Parathyroid adenoma (tissue), 2 donors: ENCODE results near the gene TMEM145.

Experiments
- H2AFZ ChIP-seq: fragments of 300-600 bp; sonication (generic); one replicate; pipeline ENCODE4 v1.7.0; 2017; ENCODE audit warnings: antibody characterized with exemption, mild to moderate bottlenecking
- H3K27ac ChIP-seq: fragments of 300-600 bp; sonication (generic); one replicate; pipeline ENCODE4 v1.7.0; 2017
- H3K27me3 ChIP-seq: fragments of 300-600 bp; sonication (generic); one replicate; pipeline ENCODE4 v1.7.0; 2017; ENCODE audit warnings: low read length; ENCODE audit not compliant: control insufficient read depth, insufficient read depth
- H3K36me3 ChIP-seq: fragments of 300-600 bp; sonication (generic); one replicate; pipeline ENCODE4 v1.7.0; 2017; ENCODE audit warnings: low read length; ENCODE audit not compliant: control insufficient read depth, insufficient read depth
- H3K4me1 ChIP-seq: fragments of 300-600 bp; sonication (generic); one replicate; pipeline ENCODE4 v1.7.0; 2017; ENCODE audit warnings: control low read depth
- H3K4me2 ChIP-seq: fragments of 300-600 bp; sonication (generic); one replicate; pipeline ENCODE4 v1.7.0; 2017; ENCODE audit warnings: low read length
- H3K4me3 ChIP-seq: fragments of 300-600 bp; sonication (generic); one replicate; pipeline ENCODE4 v1.7.0; 2017; ENCODE audit warnings: low read depth, low read length
- H3K79me2 ChIP-seq: fragments of 300-600 bp; sonication (generic); one replicate; pipeline ENCODE4 v1.7.0; 2017; ENCODE audit warnings: control low read depth
- H3K9ac ChIP-seq: fragments of 300-600 bp; sonication (generic); one replicate; pipeline ENCODE4 v1.7.0; 2017; ENCODE audit warnings: mild to moderate bottlenecking
- H3K9me3 ChIP-seq: fragments of 300-600 bp; sonication (generic); one replicate; pipeline ENCODE4 v1.7.0; 2017; ENCODE audit warnings: low read length; ENCODE audit not compliant: control insufficient read depth
- CTCF ChIP-seq: fragments of 300-600 bp; sonication (generic); IDR thresholded peaks from one replicate; pipeline ENCODE4 v1.7.0; 2017; ENCODE audit warnings: antibody characterized with exemption, mild to moderate bottlenecking
- donor health status: primary hyperparathyroidism.

The TMEM145 gene

DNA sequence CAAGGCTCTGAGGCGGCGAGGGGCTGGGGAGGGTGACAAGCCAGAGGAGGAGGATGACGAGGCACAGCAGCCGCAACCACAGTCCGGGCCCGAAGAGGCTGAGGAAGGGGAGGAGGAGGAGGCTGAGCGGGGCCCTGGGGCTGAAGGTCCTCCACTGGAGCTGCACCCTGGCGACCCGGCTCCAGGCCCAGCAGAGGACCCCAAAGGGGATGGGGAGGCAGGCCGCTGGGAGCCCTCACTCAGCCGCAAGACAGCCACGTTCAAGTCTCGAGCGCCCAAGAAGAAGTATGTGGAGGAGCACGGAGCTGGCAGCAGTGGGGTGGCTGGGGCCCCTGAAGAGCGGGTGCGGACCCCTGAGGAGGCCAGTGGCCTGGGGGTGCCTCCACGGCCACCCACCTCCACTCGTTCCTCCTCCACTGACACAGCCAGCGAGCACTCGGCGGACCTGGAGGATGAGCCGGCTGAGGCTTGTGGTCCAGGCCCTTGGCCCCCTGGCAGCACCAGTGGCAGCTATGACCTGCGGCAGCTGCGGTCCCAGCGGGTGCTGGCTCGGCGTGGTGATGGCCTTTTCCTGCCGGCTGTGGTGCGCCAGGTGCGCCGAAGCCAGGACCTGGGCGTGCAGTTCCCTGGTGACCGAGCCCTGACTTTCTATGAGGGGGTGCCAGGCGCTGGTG is 41.1 kb upstream of the TMEM145 start:
- Histone ChIP-seq H3K4me1 (peaks cover 20% of the 10 kb centered on the region), H3K4me3 (no peak overlapping the region), H2AFZ (no peak overlapping the region), H3K27me3 (no peaks in the 10 kb centered on the region), H3K4me2 (no peak overlapping the region), H3K36me3 (no peaks in the 10 kb centered on the region), H3K9ac (no peak overlapping the region), H3K27ac (no peak overlapping the region), H3K79me2 (peaks cover 58% of the 10 kb centered on the region), H3K9me3 (no peaks in the 10 kb centered on the region)
- TF ChIP-seq CTCF, result no peak

- Histone ChIP-seq H3K27ac (no peak overlapping the region), H3K36me3 (no peaks in the 10 kb centered on the region), H3K27me3 (no peaks in the 10 kb centered on the region), H3K4me3 (no peak overlapping the region), H3K4me1 (peaks cover 19% of the 10 kb centered on the region), H3K4me2 (no peak overlapping the region), H3K9me3 (no peaks in the 10 kb centered on the region), H2AFZ (no peak overlapping the region), H3K79me2 (peaks cover 61% of the 10 kb centered on the region), H3K9ac (no peak overlapping the region)
- no peak for TF ChIP-seq CTCF
These were observed 40.6 kb upstream of the TMEM145 start for GRCh38 chr19:42272535-42272897.

GRCh38 chr19:42272989-42273406 is 40.1 kb upstream of the TMEM145 start:
- no peaks in the 10 kb centered on the region for H3K36me3 ChIP-seq
- peaks cover 62% of the 10 kb centered on the region for H3K79me2 ChIP-seq
- H3K27me3 ChIP-seq, result no peaks in the 10 kb centered on the region
- no peak for TF ChIP-seq CTCF
- peaks cover 19% of the 10 kb centered on the region for H3K4me1 ChIP-seq
- no peak overlapping the region for H2AFZ ChIP-seq
- no peak overlapping the region for H3K4me2 ChIP-seq
- H3K4me3 ChIP-seq, result no peak overlapping the region
- no peak overlapping the region for H3K9ac ChIP-seq
- no peaks in the 10 kb centered on the region for H3K9me3 ChIP-seq
- H3K27ac ChIP-seq, result no peak overlapping the region

DNA sequence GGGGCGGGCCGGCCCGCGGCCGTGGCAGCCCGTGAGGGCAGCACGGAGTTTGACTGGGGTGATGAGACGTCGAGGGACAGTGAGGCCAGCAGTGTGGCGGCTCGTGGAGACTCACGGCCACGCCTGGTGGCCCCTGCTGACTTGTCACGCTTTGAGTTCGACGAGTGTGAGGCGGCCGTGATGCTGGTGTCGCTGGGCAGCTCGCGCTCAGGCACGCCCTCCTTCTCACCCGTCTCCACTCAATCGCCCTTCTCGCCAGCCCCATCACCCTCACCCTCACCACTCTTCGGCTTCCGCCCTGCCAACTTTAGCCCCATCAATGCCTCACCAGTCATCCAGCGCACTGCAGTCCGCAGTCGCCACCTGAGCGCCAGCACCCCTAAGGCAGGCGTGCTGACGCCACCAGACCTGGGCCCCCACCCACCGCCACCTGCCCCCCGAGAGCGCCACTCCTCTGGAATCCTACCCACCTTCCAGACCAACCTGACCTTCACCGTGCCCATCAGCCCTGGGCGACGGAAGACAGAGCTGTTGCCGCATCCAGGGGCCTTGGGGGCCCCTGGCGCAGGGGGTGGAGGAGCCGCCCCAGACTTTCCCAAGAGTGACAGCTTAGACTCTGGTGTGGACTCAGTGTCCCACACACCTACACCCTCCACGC is 39.6 kb upstream of the TMEM145 start:
- Histone ChIP-seq H3K27me3 (no peaks in the 10 kb centered on the region), H3K79me2 (peaks cover 62% of the 10 kb centered on the region), H3K4me1 (peaks cover 24% of the 10 kb centered on the region), H3K4me3 (no peak overlapping the region), H2AFZ (no peak overlapping the region), H3K9me3 (no peaks in the 10 kb centered on the region), H3K27ac (no peak overlapping the region), H3K36me3 (no peaks in the 10 kb centered on the region), H3K4me2 (no peak overlapping the region), H3K9ac (no peak overlapping the region)
- no peak for TF ChIP-seq CTCF
